Activated CD8-positive, alpha-beta memory T cell treated with anti-CD3 and anti-CD28 coated beads, Interleukin-2, amount 10 ng/mL, durations not matched to agents 7 days and 5 days (primary cell): ENCODE measurements around the gene OST4. TPM values are rescaled to one million over a fixed set of nuclear protein-coding genes. Genes with fewer than 3 reads are reported as not detected.

Source experiments
- ATAC-seq: fragments of 150-1000 bp; cut with Tn5 transposase; one replicate; pipeline ENCODE4 v1.10.0; 2021; ENCODE audit warnings: moderate library complexity
- CTCF ChIA-PET: fragments of 350-600 bp; sonication (Branson Sonifier 250); formaldehyde crosslinking; loops from one replicate; lab custom pipeline; 2021; ENCODE audit warnings: antibody characterized with exemption; lab: Charles Lee
- DNase-seq: peaks from one replicate; pipeline ENCODE4 v3.0.0-alpha.2; 2020
- H3K27ac Mint-ChIP-seq: one replicate; pipeline ENCODE4 v1.8.0; 2021; ENCODE audit warnings: mild to moderate bottlenecking, mixed read lengths
- H3K27me3 Mint-ChIP-seq: one replicate; pipeline ENCODE4 v1.8.0; 2021; ENCODE audit warnings: mixed read lengths
- H3K36me3 Mint-ChIP-seq: one replicate; pipeline ENCODE4 v1.8.0; 2021; ENCODE audit warnings: mild to moderate bottlenecking, mixed read lengths
- H3K4me1 Mint-ChIP-seq: one replicate; pipeline ENCODE4 v1.8.0; 2021; ENCODE audit warnings: mixed read lengths
- H3K4me3 Mint-ChIP-seq: one replicate; pipeline ENCODE4 v1.8.0; 2021; ENCODE audit warnings: mild to moderate bottlenecking, moderate library complexity, mixed read lengths
- H3K9me3 Mint-ChIP-seq: one replicate; pipeline ENCODE4 v1.8.0; 2022; ENCODE audit warnings: low read depth, mixed read lengths
- total RNA-seq, 2 experiments: library from RNA; stranded (reverse); gene quantifications; one replicate each; pipeline ENCODE4 v1.2.3, GENCODE V29; 2021

Gene OST4
- total RNA-seq, 2 experiments from 2014 or later, result 248 to 318 TPM

DNA sequence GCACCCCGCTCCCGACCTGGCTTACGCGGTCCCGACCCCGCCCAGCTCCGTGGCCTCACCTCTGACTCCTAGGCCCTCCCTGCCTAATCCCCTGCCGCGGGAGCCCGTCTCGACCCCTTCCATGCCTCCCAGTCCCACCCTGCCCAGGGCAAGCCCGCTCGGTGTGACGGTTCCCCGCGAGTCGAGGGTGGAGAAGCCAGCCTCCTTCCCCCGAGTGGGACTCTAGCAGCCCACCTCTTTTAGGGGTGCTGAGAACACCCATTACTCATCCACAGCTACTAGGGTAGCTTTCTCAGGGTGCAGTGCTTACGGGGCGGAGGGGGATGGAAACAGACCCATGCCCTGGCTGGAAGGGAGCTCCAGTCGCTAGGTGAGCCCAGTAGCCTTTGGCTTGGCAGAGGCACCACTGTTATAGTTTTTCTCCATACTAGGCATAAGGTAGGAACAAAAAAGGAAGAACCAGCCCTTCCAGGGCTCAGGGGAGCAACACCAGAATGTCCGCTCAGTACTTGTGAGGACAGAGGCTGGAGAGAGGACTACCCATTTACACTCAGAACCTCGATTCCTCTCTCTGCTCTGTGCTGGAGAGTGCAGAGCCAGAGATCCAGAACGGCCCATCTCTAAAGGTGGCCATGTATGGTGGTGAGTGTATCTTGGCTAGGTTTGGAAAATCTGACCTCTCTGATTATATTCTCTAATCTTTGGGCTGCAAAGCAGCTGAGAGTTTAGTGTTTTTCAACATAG lies 19.4 kb downstream of the OST4 start:
- ATAC-seq (no peak), DNase-seq (peak; percentile 65)
- H3K9me3 Mint-ChIP-seq, result no peaks in the 10 kb centered on the region
- H3K4me3 Mint-ChIP-seq, result peak overlapping the region; percentile 80
- H3K27ac Mint-ChIP-seq, result peak overlapping the region; percentile 68
- H3K36me3 Mint-ChIP-seq, result peaks cover 14% of the 10 kb centered on the region
- H3K27me3 Mint-ChIP-seq, result peaks cover 6% of the 10 kb centered on the region
- CTCF ChIA-PET, result interaction anchor here (0.5 to 4.4 kb wide), 11 partner anchors 12 to 206 kb away, joined by 3 to 45 read pairs (median 5); partner anchors contain the start of genes KHK, OST4, PREB and TMEM214
- H3K4me1 Mint-ChIP-seq, result peaks cover 20% of the 10 kb centered on the region

DNA sequence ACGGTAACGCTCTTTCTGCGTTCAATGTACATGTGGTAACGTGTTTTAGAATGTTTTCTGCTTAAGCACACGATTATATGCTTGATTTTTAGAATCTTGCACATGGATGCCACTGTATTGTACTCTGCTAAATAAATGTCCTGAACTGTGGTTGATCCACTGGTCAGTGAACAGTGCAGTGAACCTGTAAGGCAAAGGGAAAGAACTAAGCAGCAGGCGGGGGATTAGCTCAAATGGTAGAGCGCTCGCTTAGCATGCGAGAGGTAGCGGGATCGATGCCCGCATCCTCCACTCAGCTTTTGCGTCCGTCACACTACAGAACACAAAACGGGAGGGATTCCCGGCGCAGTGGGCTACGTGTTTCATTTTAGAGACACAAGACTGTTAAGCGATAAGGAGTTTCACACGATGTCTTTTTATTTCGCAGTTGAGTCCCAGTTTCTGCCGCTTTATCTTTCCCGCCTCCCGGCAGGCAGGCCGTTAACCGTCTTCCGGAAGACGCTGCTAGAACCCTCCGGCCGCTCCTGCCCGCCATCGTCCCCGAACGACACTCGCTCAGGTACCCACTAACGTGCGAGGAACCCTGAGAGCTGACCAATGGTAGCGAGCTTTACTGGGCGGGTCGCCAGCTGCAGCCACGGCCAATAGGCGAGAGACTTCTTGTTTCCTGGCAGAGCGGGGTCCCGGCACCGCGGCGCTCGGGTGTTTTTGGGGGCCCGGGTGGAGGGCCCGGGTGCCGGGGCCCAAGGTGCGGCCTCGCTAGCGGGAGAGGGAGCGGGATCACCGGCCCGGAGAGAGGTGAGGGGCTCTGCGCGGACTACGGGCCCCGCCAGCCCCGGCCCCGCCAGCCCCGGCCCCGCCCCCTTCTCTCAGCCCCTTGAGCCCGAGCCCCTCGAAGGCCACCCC lies 20.2 kb downstream of the OST4 start, which contains the start of gene AGBL5:
Gene AGBL5 (plus strand): TSS at position 673 of the 906 bp plus-strand sequence. CDS start 1,291 bp downstream, outside the sequence.
- Mint-ChIP-seq H3K9me3 (no peaks in the 10 kb centered on the region), H3K27me3 (peaks cover 6% of the 10 kb centered on the region), H3K27ac (peak within 1 kb of the TSS; percentile 94), H3K4me1 (peaks cover 20% of the 10 kb centered on the region), H3K36me3 (peaks cover 14% of the 10 kb centered on the region), H3K4me3 (peak within 1 kb of the TSS; percentile 80)
- ATAC-seq, result peak; percentile 84
- CTCF ChIA-PET, result interaction anchor here (0.8 to 4.4 kb wide), 16 partner anchors 10 to 652 kb away, joined by 3 to 45 read pairs (median 6); partner anchors contain the start of genes KHK, OST4, PREB and TMEM214
- DNase-seq, result peak; percentile 98

DNA sequence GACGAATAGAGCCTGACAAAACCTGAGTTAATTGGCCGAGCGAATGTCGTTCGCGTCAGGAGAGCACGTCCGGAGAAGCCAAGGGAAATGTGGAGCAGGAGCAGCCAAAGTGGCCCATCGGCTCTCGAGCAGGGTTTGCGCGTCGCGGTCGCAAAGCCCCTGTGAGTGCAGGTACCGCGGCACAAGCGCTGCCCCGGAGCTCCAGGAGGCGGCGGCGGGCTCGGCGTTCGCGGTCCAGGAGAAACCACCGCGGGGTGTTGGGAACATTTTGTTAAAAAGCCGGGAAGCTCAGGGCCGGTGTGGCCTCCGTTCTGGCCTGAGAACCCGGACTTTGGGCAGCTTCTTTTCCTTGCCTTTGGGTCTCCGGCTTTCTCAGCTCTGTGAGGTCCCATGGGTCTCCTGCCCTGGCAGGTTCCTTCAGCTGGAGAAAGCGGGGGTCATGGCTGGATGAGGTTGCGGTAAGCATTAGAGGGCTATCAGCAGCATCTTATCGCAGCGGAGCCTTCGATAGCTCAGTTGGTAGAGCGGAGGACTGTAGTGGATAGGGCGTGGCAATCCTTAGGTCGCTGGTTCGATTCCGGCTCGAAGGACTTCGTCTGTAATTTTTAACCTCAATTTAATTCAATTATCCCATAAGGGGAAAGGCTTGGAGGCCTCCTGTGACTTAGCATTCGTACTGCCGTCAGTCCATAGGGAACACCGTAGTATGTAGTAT lies 21.0 kb downstream of the OST4 start:
- DNase-seq (peak; percentile 96), ATAC-seq (peak; percentile 61)
- Mint-ChIP-seq H3K36me3 (peaks cover 11% of the 10 kb centered on the region), H3K27ac (peak overlapping the region; percentile 94), H3K4me3 (peak overlapping the region; percentile 80), H3K27me3 (peaks cover 6% of the 10 kb centered on the region), H3K9me3 (no peaks in the 10 kb centered on the region), H3K4me1 (peaks cover 20% of the 10 kb centered on the region)
- CTCF ChIA-PET, result interaction anchor here (1.0 to 4.4 kb wide), 15 partner anchors 9 to 653 kb away, joined by 3 to 45 read pairs (median 6); partner anchors contain the start of genes KHK, OST4, PREB and TMEM214

DNA sequence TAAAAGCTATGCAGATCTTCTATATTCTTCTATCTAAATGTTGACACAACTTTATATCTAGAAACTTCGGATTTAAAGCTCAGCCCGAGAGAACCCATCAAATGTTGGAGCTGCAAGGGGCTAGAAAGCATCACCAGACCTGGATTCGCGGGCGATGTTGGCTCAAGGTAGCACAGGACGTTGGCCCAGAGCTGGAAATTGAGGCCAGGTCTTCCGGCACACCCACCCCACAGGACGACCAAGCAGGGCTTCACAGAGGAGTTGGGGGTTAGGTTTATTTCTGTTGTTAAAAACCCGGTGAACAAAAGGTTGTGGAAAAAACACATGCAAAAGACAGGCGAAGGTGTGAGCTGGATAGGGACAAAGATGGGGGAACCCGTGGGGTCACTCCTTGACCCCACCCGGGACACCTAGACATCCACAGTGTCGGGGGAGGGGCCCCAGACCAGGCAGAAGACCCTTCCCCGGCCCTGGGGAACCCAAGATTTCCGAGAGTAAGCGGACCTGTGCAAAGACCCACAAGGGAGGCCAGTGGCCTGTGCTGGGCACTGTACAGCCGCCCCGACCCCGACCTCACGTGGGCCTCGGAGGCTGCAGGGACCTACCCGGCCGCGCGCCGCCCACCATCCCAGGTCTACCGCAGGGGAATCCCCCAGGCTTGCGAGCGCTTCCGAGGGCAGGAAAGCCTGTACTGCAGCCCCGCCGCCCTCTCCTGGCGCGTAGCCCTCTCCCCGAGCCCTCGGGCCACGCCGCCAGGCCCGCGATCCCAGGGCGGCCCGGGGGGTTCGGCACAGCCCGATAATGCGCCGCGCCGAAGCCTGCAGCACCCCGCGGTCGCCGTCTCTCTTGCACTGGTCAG lies 21.8 kb downstream of the OST4 start:
- no peaks in the 10 kb centered on the region for H3K9me3 Mint-ChIP-seq
- peaks cover 20% of the 10 kb centered on the region for H3K4me1 Mint-ChIP-seq
- ATAC-seq (peak; percentile 12), DNase-seq (peak; percentile 72)
- H3K4me3 Mint-ChIP-seq, result peak overlapping the region; percentile 80
- peaks cover 11% of the 10 kb centered on the region for H3K36me3 Mint-ChIP-seq
- CTCF ChIA-PET, result interaction anchor here (0.7 to 4.4 kb wide), 11 partner anchors 8 to 450 kb away, joined by 3 to 45 read pairs (median 8); partner anchors contain the start of genes KHK, OST4 and TMEM214
- peak overlapping the region; percentile 94 for H3K27ac Mint-ChIP-seq
- peaks cover 6% of the 10 kb centered on the region for H3K27me3 Mint-ChIP-seq

DNA sequence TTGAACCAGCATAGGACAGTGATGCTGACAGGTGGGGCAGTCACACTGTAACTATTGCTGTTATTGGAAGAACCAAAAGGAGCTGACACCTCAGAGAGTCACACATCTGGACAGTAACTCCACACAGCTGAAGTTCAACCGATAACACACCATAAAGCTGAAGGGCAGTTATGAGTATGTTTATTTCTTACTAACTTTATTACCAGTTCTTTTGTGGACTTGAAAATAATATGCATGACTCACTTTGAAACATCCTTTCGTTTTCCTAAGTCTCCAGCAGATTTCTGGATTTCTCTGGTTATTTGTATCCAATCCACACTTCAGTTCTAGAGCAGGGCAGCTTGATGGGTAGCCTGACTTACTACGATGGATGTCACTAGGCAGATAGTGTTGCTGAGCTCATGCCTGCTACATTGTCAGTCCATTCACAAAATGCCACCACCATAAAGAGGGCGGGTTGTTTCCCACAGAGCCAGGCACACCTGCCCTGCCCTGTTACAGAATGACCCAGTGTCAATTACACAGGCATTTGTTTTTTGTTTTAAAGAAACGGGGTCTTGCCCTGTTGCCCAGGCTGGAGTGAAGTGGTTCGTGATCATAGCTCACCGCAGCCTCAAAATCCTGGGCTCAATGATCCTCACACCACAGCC lies 28.3 kb downstream of the OST4 start:
- Mint-ChIP-seq H3K4me1 (peaks cover 19% of the 10 kb centered on the region), H3K27me3 (no peaks in the 10 kb centered on the region), H3K9me3 (no peaks in the 10 kb centered on the region), H3K4me3 (no peak overlapping the region), H3K36me3 (peaks cover 17% of the 10 kb centered on the region), H3K27ac (no peak overlapping the region)
- no peak for DNase-seq
- CTCF ChIA-PET, result interaction anchor here (1.4 kb wide), 1 partner anchor 44 kb away, joined by 3 read pairs; the partner anchor contains the start of gene KHK
- no peak for ATAC-seq

DNA sequence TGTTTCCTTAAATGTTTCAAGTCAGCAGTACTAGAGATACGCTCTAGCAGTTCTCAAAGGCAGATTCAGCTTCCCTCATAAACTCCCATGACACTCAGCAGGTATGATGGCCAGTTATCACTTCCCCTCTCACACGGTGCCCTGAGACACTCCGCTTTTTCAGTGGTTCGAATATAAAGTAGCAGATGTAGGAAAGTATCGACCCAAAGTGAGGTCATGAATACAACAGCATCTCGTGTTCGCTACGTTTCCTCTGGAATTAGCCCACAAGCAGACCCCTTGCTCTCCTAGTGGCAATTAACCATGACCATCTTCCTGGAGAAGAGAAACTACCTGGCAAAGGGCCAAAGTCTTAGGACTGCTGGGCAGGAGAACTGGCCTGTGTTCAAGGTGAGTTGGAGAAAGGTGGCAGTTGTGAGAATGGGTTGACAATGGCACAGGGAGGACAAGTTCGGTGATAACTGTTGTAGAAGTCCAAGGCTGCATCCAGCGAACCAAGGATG lies 29.2 kb downstream of the OST4 start:
- Mint-ChIP-seq H3K27ac (no peak overlapping the region), H3K36me3 (peaks cover 21% of the 10 kb centered on the region), H3K9me3 (no peaks in the 10 kb centered on the region), H3K4me1 (peaks cover 16% of the 10 kb centered on the region), H3K4me3 (no peak overlapping the region), H3K27me3 (no peaks in the 10 kb centered on the region)
- DNase-seq, result no peak
- CTCF ChIA-PET, result interaction anchor here (1.4 to 2.5 kb wide), 2 partner anchors 8 to 44 kb away, joined by 3 to 8 read pairs; partner anchors contain the start of gene KHK
- ATAC-seq, result no peak

DNA sequence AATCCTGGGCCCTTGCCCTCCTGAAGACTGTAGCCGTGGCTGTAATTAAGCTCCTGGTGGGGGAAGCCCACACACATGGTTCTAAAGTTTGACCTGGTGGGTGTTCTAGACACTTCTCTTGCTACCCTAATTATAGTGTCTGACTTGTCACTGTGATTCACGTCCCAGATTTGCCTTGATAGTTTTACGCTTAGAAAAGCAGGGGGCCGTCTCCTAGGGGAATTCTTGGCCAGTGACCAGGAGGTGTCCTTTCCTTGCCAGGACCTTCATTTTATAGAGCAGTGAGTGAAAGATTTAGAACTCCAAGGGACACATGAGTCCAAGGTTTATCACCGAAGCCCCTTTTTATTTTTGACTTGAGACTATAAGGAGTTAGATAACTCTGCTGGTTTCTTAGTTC lies 29.7 kb downstream of the OST4 start:
- H3K9me3 Mint-ChIP-seq, result no peaks in the 10 kb centered on the region
- H3K4me1 Mint-ChIP-seq, result peaks cover 16% of the 10 kb centered on the region
- CTCF ChIA-PET, result interaction anchor here (1.2 to 2.5 kb wide), 2 partner anchors 8 to 80 kb away, joined by 3 to 8 read pairs; no protein-coding TSS in a partner anchor
- no peak overlapping the region for H3K4me3 Mint-ChIP-seq
- H3K27ac Mint-ChIP-seq, result no peak overlapping the region
- ATAC-seq, result no peak
- DNase-seq, result no peak
- H3K27me3 Mint-ChIP-seq, result no peaks in the 10 kb centered on the region
- H3K36me3 Mint-ChIP-seq, result peaks cover 25% of the 10 kb centered on the region

DNA sequence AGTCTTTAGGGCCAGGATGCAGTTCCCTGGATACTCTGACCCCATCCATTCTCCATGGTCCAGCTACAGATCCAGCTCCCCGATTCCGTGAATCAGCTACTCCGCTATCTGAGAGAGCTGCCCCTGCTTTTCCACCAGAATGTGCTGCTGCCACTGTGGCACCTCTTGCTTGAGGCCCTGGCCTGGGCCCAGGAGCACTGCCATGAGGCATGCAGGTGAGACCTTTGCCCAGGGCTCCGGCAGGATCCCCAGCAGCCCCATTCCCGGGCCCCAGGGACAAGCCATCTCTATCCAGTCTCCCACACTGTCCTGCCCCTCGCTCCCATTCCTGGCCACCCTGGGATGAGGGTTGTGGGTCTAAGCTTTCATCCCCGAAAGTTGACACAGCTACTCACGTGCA lies 31.2 kb downstream of the OST4 start:
- CTCF ChIA-PET, result interaction anchor here (0.6 to 2.5 kb wide), 3 partner anchors 10 to 706 kb away, joined by 3 to 8 read pairs (median 3); no protein-coding TSS in a partner anchor
- DNase-seq, result no peak
- Mint-ChIP-seq H3K4me3 (no peak overlapping the region), H3K4me1 (peaks cover 20% of the 10 kb centered on the region), H3K27ac (no peak overlapping the region), H3K36me3 (peaks cover 33% of the 10 kb centered on the region), H3K9me3 (no peaks in the 10 kb centered on the region), H3K27me3 (no peaks in the 10 kb centered on the region)
- no peak for ATAC-seq

DNA sequence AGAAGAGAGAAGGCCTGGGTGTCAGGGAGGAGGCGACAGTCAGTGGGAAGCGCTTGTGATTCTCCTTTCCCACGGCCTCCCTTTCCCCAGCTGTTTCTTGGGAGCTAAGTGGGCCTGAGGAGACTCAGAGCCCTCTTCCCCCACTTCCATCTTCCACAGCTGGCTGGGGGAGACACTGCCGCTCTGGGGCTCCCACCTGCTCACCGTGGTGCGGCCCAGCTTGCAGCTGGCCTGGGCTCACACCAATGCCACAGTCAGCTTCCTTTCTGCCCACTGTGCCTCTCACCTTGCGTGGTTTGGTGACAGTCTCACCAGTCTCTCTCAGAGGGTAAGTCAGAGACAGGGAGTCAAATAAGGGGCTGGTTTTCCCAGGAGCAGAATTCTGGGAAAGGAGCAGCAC lies 31.6 kb downstream of the OST4 start:
- CTCF ChIA-PET, result interaction anchor here (0.6 to 2.5 kb wide), 2 partner anchors 10 to 81 kb away, joined by 4 to 8 read pairs; no protein-coding TSS in a partner anchor
- H3K9me3 Mint-ChIP-seq, result no peaks in the 10 kb centered on the region
- no peak for ATAC-seq

DNA sequence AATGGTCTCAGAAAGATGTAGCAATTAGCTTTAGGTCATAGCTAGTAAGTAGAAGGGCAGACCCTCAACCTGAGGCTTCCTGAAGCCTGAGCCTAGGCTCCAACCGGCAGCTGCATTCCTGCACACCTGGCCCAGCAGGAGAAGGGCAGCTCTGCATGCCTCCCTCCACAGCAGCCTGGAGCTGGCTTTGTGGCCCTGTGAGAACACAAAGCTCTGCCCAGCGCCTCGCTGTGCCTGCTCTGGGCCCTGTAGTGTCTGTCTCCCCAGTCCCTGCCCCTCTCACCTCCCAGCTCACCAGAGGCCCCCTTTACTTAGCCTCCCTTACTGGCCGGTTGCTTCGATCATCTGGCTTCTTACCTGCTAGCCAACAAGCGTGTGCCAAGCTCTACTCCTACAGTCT lies 32.0 kb downstream of the OST4 start:
- CTCF ChIA-PET, result interaction anchor here (0.6 kb wide), 1 partner anchor 80 kb away, joined by 4 read pairs; no protein-coding TSS in a partner anchor
- ATAC-seq, result no peak
- H3K36me3 Mint-ChIP-seq, result peaks cover 35% of the 10 kb centered on the region

More for the DNA sequence above, 31.6 kb downstream of the OST4 start:
- Mint-ChIP-seq H3K27ac (no peak overlapping the region), H3K4me1 (peaks cover 24% of the 10 kb centered on the region), H3K27me3 (no peaks in the 10 kb centered on the region), H3K4me3 (no peak overlapping the region), H3K36me3 (peaks cover 35% of the 10 kb centered on the region)
- DNase-seq, result no peak

More for the DNA sequence above, 32.0 kb downstream of the OST4 start:
- H3K27me3 Mint-ChIP-seq, result no peaks in the 10 kb centered on the region
- no peak overlapping the region for H3K27ac Mint-ChIP-seq
- DNase-seq, result no peak
- H3K4me3 Mint-ChIP-seq, result no peak overlapping the region
- H3K9me3 Mint-ChIP-seq, result no peaks in the 10 kb centered on the region
- peaks cover 24% of the 10 kb centered on the region for H3K4me1 Mint-ChIP-seq
